Measurements from ENCODE around the gene MRPL4. TPM values are rescaled to one million over a fixed set of nuclear protein-coding genes. Genes with fewer than 3 reads are reported as not detected.

MRPL4 gene
- total RNA-seq, 2 experiments from 2014 or later: 44.6 to 47.3 TPM

GRCh38 chr19:10295847-10296591 is 44.0 kb downstream of the MRPL4 start:
- Mint-ChIP-seq H3K36me3 (ENCODE audit: low read depth) (no peaks in the 10 kb centered on the region), H3K27me3 (peaks cover 53% of the 10 kb centered on the region), H3K4me1 (ENCODE audit: low read depth) (peaks cover 31% of the 10 kb centered on the region), H3K4me3 (peak overlapping the region; percentile 81), H3K9me3 (no peaks in the 10 kb centered on the region), H3K27ac (no peak overlapping the region)
- Histone ChIP-seq H3K9me3 (ENCODE audit: control insufficient read depth in 1 of 2, insufficient read depth in 1 of 2, low read length in 2 of 2) (peaks cover 0 to 41% of the 10 kb centered on the region in 2 experiments), H3K27me3 (ENCODE audit: control insufficient read depth in 1 of 2, insufficient read depth in 2 of 2, low read length in 2 of 2) (peaks cover 47 to 50% of the 10 kb centered on the region in 2 experiments), H3K4me3 (ENCODE audit: low read length) (peak overlapping the region; percentile 57), H3K4me1 (ENCODE audit: insufficient read depth, low read length) (peaks cover 51% of the 10 kb centered on the region), H3K36me3 (ENCODE audit: insufficient read depth, low read length) (no peaks in the 10 kb centered on the region), H3K27ac (ENCODE audit: low read depth in 1 of 2, low read length in 2 of 2) (no peak overlapping the region)
- ChIA-PET CTCF (interaction anchor here (1.5 kb wide), 1 partner anchor 27 kb away, joined by 6 read pairs; no protein-coding TSS in a partner anchor), POLR2A (interaction anchor here (2.2 kb wide), 1 partner anchor 25 kb away, joined by 10 read pairs; the partner anchor contains the start of gene ICAM1)
- no peak for TF ChIP-seq CTCF (IDR thresholded peaks at IDR 0.05)
- ATAC-seq (ENCODE audit: poor library complexity) (no peak), DNase-seq (peak in 1 of 14 experiments; percentile 27)
- intact Hi-C loops (cut with DNase I, micrococcal nuclease): no loop called here

GRCh38 chr19:10299545-10300458 is 47.8 kb downstream of the MRPL4 start:
- POLR2A ChIA-PET: no interaction called here
- no peak overlapping the region for H3K27ac Mint-ChIP-seq
- Histone ChIP-seq H3K27me3 (ENCODE audit: control insufficient read depth in 1 of 2, insufficient read depth in 2 of 2, low read length in 2 of 2) (peaks cover 11 to 12% of the 10 kb centered on the region in 2 experiments), H3K9me3 (ENCODE audit: control insufficient read depth in 1 of 2, insufficient read depth in 1 of 2, low read length in 2 of 2) (peaks cover 0 to 6% of the 10 kb centered on the region in 2 experiments), H3K4me1 (ENCODE audit: insufficient read depth, low read length) (peaks cover 14% of the 10 kb centered on the region), H3K36me3 (ENCODE audit: insufficient read depth, low read length) (peaks cover 2% of the 10 kb centered on the region), H3K27ac (ENCODE audit: low read depth in 1 of 2, low read length in 2 of 2) (no peak overlapping the region), H3K4me3 (ENCODE audit: low read length) (no peak overlapping the region)
- peaks cover 15% of the 10 kb centered on the region for H3K27me3 Mint-ChIP-seq
- ATAC-seq (ENCODE audit: poor library complexity) (no peak), DNase-seq (peak in 1 of 14 experiments; percentile 29)
- no peaks in the 10 kb centered on the region for H3K36me3 Mint-ChIP-seq (ENCODE audit: low read depth)
- TF ChIP-seq CTCF (IDR thresholded peaks at IDR 0.05): no peak
- CTCF ChIA-PET: interaction anchor here (0.8 to 1.5 kb wide), 2 partner anchors 30 to 91 kb away, joined by 3 to 4 read pairs; no protein-coding TSS in a partner anchor
- intact Hi-C loops (cut with DNase I, micrococcal nuclease): no loop called here
- no peaks in the 10 kb centered on the region for H3K9me3 Mint-ChIP-seq
- peaks cover 11% of the 10 kb centered on the region for H3K4me1 Mint-ChIP-seq (ENCODE audit: low read depth)
- peak overlapping the region; percentile 20 for H3K4me3 Mint-ChIP-seq

GRCh38 chr19:10305139-10305806 is 53.3 kb downstream of the MRPL4 start:
- H3K4me3 Mint-ChIP-seq: no peak overlapping the region
- H3K4me1 ChIP-seq (ENCODE audit: insufficient read depth, low read length): no peaks in the 10 kb centered on the region
- ATAC-seq (ENCODE audit: poor library complexity) (no peak), DNase-seq (peak in 2 of 14 experiments; percentile 61 to 66)
- intact Hi-C loops (cut with DNase I, micrococcal nuclease): no loop called here
- ChIA-PET CTCF (no interaction called here), POLR2A (no interaction called here)
- no peaks in the 10 kb centered on the region for H3K27me3 ChIP-seq (ENCODE audit: control insufficient read depth in 1 of 2, insufficient read depth in 2 of 2, low read length in 2 of 2)
- peaks cover 8% of the 10 kb centered on the region for H3K36me3 ChIP-seq (ENCODE audit: insufficient read depth, low read length)
- H3K27me3 Mint-ChIP-seq: no peaks in the 10 kb centered on the region
- H3K9me3 Mint-ChIP-seq: no peaks in the 10 kb centered on the region
- no peak overlapping the region for H3K27ac Mint-ChIP-seq
- H3K36me3 Mint-ChIP-seq (ENCODE audit: low read depth): no peaks in the 10 kb centered on the region
- no peaks in the 10 kb centered on the region for H3K4me1 Mint-ChIP-seq (ENCODE audit: low read depth)
- no peak overlapping the region for H3K27ac ChIP-seq (ENCODE audit: low read depth in 1 of 2, low read length in 2 of 2)
- no peak overlapping the region for H3K4me3 ChIP-seq (ENCODE audit: low read length)
- no peaks in the 10 kb centered on the region for H3K9me3 ChIP-seq (ENCODE audit: control insufficient read depth in 1 of 2, insufficient read depth in 1 of 2, low read length in 2 of 2)
- TF ChIP-seq CTCF (IDR thresholded peaks at IDR 0.05): no peak
